Measurements from ENCODE around the gene PTPRN2. TPM values are rescaled to one million over a fixed set of nuclear protein-coding genes. Genes with fewer than 3 reads are reported as not detected.

PTPRN2 gene
- total RNA-seq, 1 experiment from 2014 or later: 2.1 TPM

DNA sequence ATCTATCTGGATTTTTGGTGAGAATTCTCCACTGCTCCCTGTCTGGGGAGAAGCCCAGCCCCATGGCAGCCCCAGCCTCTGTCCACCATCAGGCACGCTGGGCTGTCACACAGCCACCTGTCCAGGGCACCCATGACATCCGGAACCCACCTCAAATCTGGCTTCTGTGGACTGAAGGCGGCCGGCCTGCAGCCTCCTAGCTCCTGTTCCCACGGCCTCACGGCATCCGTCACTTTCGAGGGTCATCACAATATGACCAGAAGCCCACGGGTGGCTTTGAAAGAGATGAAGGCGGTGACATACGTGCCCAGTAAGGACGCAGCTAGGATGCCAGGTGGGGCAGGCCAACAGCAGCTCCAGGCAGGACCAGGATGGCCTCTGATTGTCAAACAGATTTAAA is 140.9 kb downstream of the PTPRN2 start (continued):
- no peak for TF ChIP-seq POLR2A (IDR thresholded peaks at IDR 0.05; ENCODE audit: borderline replicate concordance, extremely low read depth, insufficient read depth, insufficient read length)

DNA sequence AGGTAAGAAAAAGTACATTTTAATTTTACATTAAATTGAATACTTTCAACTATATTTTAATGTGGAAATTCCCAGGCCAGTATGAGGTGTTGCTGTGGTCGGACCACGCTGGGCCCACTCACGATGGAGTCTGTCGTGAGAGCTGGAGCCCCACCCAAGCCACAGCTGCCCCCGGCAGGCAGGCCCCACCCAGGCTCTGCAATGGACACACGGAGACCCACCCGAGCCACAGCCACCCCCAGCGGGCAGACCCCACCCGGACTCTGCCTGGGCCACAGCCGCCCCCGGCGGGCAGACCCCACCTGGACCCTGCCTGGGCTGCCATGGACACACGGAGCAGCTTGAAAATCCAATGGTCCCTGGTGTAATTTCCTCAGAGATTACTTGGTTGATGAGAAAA is 141.3 kb downstream of the PTPRN2 start:
- RAD21 ChIA-PET (ENCODE audit: low non-redundant PET in 1 of 2, low total read pairs in 2 of 2, uncharacterized antibody in 2 of 2, unreplicated experiment in 2 of 2): no interaction called here
- H3K4me2 ChIP-seq (ENCODE audit: low read length): no peak overlapping the region
- H3K27me3 ChIP-seq (ENCODE audit: insufficient read depth, low read length): no peaks in the 10 kb centered on the region
- CTCF ChIA-PET: no interaction called here
- no peaks in the 10 kb centered on the region for H3K9me2 ChIP-seq (ENCODE audit: insufficient read depth)
- ATAC-seq: no peak
- H3K4me1 ChIP-seq (ENCODE audit: control insufficient read depth in 1 of 2, insufficient read depth in 2 of 2, low read length in 2 of 2): no peaks in the 10 kb centered on the region
- no peaks in the 10 kb centered on the region; a peak in 1 of 4 replicates for H3K9me3 ChIP-seq (ENCODE audit: control insufficient read depth in 1 of 2, insufficient read depth in 1 of 2, low read depth in 1 of 2, low read length in 2 of 2)
- no peaks in the 10 kb centered on the region for H3K36me3 ChIP-seq (ENCODE audit: control insufficient read depth in 1 of 2, insufficient read depth in 2 of 2, low read length in 2 of 2)
- H3K79me2 ChIP-seq (ENCODE audit: insufficient read depth, low read length): no peaks in the 10 kb centered on the region
- H2AFZ ChIP-seq (ENCODE audit: low read depth, low read length, poor library complexity, severe bottlenecking): no peak overlapping the region
- BruUV-seq (replicated peaks): no TSS peak
- POLR2A ChIA-PET: no interaction called here
- H3K4me3 ChIP-seq (replicated peaks in 1 of 2; ENCODE audit: low read depth in 1 of 2, low read length in 2 of 2): no peak overlapping the region
- TF ChIP-seq SP1 (IDR thresholded peaks at IDR 0.05; ENCODE audit: low read depth): no peak
- no peak overlapping the region for H3K27ac ChIP-seq (ENCODE audit: low read depth, low read length)
- intact Hi-C loops (cut with micrococcal nuclease): no loop called here
- no peak overlapping the region for H3K9ac ChIP-seq (ENCODE audit: low read length)
- H4K20me1 ChIP-seq (ENCODE audit: insufficient read depth): no peaks in the 10 kb centered on the region
- no peak for DNase-seq (ENCODE audit: low read depth, low spot score)

GRCh38 chr7:158445421-158446175 is 142.0 kb downstream of the PTPRN2 start:
- no TSS peak for BruUV-seq (replicated peaks)
- Histone ChIP-seq H3K9me2 (ENCODE audit: insufficient read depth) (no peaks in the 10 kb centered on the region), H3K27me3 (ENCODE audit: insufficient read depth, low read length) (no peaks in the 10 kb centered on the region), H3K4me1 (ENCODE audit: control insufficient read depth in 1 of 2, insufficient read depth in 2 of 2, low read length in 2 of 2) (no peaks in the 10 kb centered on the region), H3K4me3 (replicated peaks in 1 of 2; ENCODE audit: low read depth in 1 of 2, low read length in 2 of 2) (no peak overlapping the region), H3K79me2 (ENCODE audit: insufficient read depth, low read length) (no peaks in the 10 kb centered on the region), H3K9ac (ENCODE audit: low read length) (no peak overlapping the region), H3K36me3 (ENCODE audit: control insufficient read depth in 1 of 2, insufficient read depth in 2 of 2, low read length in 2 of 2) (no peaks in the 10 kb centered on the region), H3K9me3 (ENCODE audit: control insufficient read depth in 1 of 2, insufficient read depth in 1 of 2, low read depth in 1 of 2, low read length in 2 of 2) (peaks cover 0 to 4% of the 10 kb centered on the region in 2 experiments; a peak in 1 of 4 replicates), H3K4me2 (ENCODE audit: low read length) (no peak overlapping the region), H3K27ac (ENCODE audit: low read depth, low read length) (no peak overlapping the region), H2AFZ (ENCODE audit: low read depth, low read length, poor library complexity, severe bottlenecking) (no peak overlapping the region), H4K20me1 (ENCODE audit: insufficient read depth) (no peaks in the 10 kb centered on the region)
- ChIA-PET POLR2A (no interaction called here), CTCF (no interaction called here), RAD21 (ENCODE audit: low non-redundant PET in 1 of 2, low total read pairs in 2 of 2, uncharacterized antibody in 2 of 2, unreplicated experiment in 2 of 2) (no interaction called here)
- ATAC-seq (no peak), DNase-seq (ENCODE audit: low read depth, low spot score) (no peak)
- intact Hi-C loops (cut with micrococcal nuclease): no loop called here
- TF ChIP-seq YY1 (IDR thresholded peaks at IDR 0.05; ENCODE audit: extremely low read depth, insufficient replicate concordance, low read depth, low read length) (no peak), EZH2 (IDR thresholded peaks at IDR 0.05) (no peak), RAD21 (IDR thresholded peaks at IDR 0.05; ENCODE audit: low read depth) (no peak), SIN3A (IDR thresholded peaks at IDR 0.05; ENCODE audit: low read depth) (no peak), MAX (IDR thresholded peaks at IDR 0.05) (no peak), ZBTB33 (IDR thresholded peaks at IDR 0.05; ENCODE audit: extremely low read depth, insufficient replicate concordance, low read length) (no peak), SRF (IDR thresholded peaks at IDR 0.05; ENCODE audit: low read depth) (no peak)
- TF ChIP-seq, protein P1, sequence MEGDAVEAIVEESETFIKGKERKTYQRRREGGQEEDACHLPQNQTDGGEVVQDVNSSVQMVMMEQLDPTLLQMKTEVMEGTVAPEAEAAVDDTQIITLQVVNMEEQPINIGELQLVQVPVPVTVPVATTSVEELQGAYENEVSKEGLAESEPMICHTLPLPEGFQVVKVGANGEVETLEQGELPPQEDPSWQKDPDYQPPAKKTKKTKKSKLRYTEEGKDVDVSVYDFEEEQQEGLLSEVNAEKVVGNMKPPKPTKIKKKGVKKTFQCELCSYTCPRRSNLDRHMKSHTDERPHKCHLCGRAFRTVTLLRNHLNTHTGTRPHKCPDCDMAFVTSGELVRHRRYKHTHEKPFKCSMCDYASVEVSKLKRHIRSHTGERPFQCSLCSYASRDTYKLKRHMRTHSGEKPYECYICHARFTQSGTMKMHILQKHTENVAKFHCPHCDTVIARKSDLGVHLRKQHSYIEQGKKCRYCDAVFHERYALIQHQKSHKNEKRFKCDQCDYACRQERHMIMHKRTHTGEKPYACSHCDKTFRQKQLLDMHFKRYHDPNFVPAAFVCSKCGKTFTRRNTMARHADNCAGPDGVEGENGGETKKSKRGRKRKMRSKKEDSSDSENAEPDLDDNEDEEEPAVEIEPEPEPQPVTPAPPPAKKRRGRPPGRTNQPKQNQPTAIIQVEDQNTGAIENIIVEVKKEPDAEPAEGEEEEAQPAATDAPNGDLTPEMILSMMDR (IDR thresholded peaks at IDR 0.05 in 2 of 3, conservative IDR thresholded peaks at IDR 0.05 in 1 of 3; ENCODE audit: borderline replicate concordance in 1 of 3, insufficient read depth in 1 of 3, low read depth in 2 of 3, low read length in 2 of 3): no peak
- TF ChIP-seq, protein P2, sequence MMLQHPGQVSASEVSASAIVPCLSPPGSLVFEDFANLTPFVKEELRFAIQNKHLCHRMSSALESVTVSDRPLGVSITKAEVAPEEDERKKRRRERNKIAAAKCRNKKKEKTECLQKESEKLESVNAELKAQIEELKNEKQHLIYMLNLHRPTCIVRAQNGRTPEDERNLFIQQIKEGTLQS (IDR thresholded peaks at IDR 0.05): no peak
